Stimulated activated CD8-positive, alpha-beta memory T cell treated with anti-CD3 and anti-CD28 coated beads, Interleukin-15, amount 100 ng/mL, for 48 hours (primary cell): ENCODE measurements around the gene CRTC1.

ENCODE experiments used
- DNase-seq, 2 donors: peaks; one replicate each; pipeline ENCODE4 v3.0.0-alpha.2; 2020; ENCODE audit warnings: low read depth in 2 of 2

CRTC1 gene

GRCh38 chr19:18683109-18683957 lies at the start of gene CRTC1:
Gene CRTC1, plus strand, starts transcription at chr19:18683680. Its CDS starts 23 bp downstream, at chr19:18683703.
- DNase-seq, result peak; percentile 84 to 89

- DNase-seq, result no peak
Observed at GRCh38 chr19:18634612-18635297, 48.7 kb upstream of the CRTC1 start.

- DNase-seq, result no peak
Observed at GRCh38 chr19:18635831-18636182, 47.7 kb upstream of the CRTC1 start.

- DNase-seq, result peak; percentile 92 to 95
Observed at GRCh38 chr19:18636183-18636968, 47.1 kb upstream of the CRTC1 start.

- DNase-seq, result no peak
Observed at GRCh38 chr19:18636969-18637629, 46.4 kb upstream of the CRTC1 start, which contains the start of gene KLHL26. Gene KLHL26, plus strand, starts transcription at chr19:18637028. Its CDS starts 27 bp downstream, at chr19:18637055.

GRCh38 chr19:18637673-18638630 lies 45.5 kb upstream of the CRTC1 start:
- DNase-seq, result no peak

GRCh38 chr19:18639706-18640243 lies 43.7 kb upstream of the CRTC1 start:
- DNase-seq, result no peak

- no peak for DNase-seq
Observed at GRCh38 chr19:18644196-18645034, 39.1 kb upstream of the CRTC1 start.

- DNase-seq, result no peak
Observed at GRCh38 chr19:18645035-18645511, 38.4 kb upstream of the CRTC1 start.

GRCh38 chr19:18646535-18647370 lies 36.7 kb upstream of the CRTC1 start:
- DNase-seq, result no peak

- DNase-seq, result no peak
Observed at GRCh38 chr19:18647371-18647767, 36.1 kb upstream of the CRTC1 start.

GRCh38 chr19:18647807-18648206 lies 35.7 kb upstream of the CRTC1 start:
- DNase-seq, result no peak

- no peak for DNase-seq
Observed at GRCh38 chr19:18648973-18649315, 34.5 kb upstream of the CRTC1 start.

GRCh38 chr19:18649371-18650020 lies 34.0 kb upstream of the CRTC1 start:
- DNase-seq, result no peak

GRCh38 chr19:18650021-18650390 lies 33.5 kb upstream of the CRTC1 start:
- DNase-seq, result no peak

GRCh38 chr19:18650468-18651041 lies 32.9 kb upstream of the CRTC1 start:
- DNase-seq, result no peak

- no peak for DNase-seq
Observed at GRCh38 chr19:18651300-18651699, 32.2 kb upstream of the CRTC1 start.

- DNase-seq, result no peak
Observed at GRCh38 chr19:18651733-18652132, 31.7 kb upstream of the CRTC1 start.
